ENCODE data around the gene IRAG1.

IRAG1 gene

GRCh38 chr11:10650166-10650565 lies 43.4 kb downstream of the IRAG1 start:
- no peak for TF ChIP-seq CTCF (IDR thresholded peaks at IDR 0.05; ENCODE audit: extremely low read depth, missing control alignments)

GRCh38 chr11:10648871-10649270 lies 44.7 kb downstream of the IRAG1 start:
- no peak for TF ChIP-seq CTCF (IDR thresholded peaks at IDR 0.05; ENCODE audit: extremely low read depth, missing control alignments)
- no peak for DNase-seq (ENCODE audit: low spot score)

More at GRCh38 chr11:10650166-10650565, 43.4 kb downstream of the IRAG1 start:
- DNase-seq (ENCODE audit: low spot score): no peak

GRCh38 chr11:10646681-10647355 lies 46.7 kb downstream of the IRAG1 start:
- no peak for TF ChIP-seq CTCF (IDR thresholded peaks at IDR 0.05; ENCODE audit: extremely low read depth, missing control alignments)
- no peak for DNase-seq (ENCODE audit: low spot score)

- TF ChIP-seq CTCF (IDR thresholded peaks at IDR 0.05; ENCODE audit: extremely low read depth, missing control alignments): no peak
- DNase-seq (ENCODE audit: low spot score): no peak
Measured at GRCh38 chr11:10646005-10646404, 47.5 kb downstream of the IRAG1 start.

GRCh38 chr11:10645212-10645795 lies 48.3 kb downstream of the IRAG1 start:
- no peak for TF ChIP-seq CTCF (IDR thresholded peaks at IDR 0.05; ENCODE audit: extremely low read depth, missing control alignments)
- DNase-seq (ENCODE audit: low spot score): no peak
